ENCODE data around the gene NAPA. TPM values are rescaled to one million over a fixed set of nuclear protein-coding genes. Genes with fewer than 3 reads are reported as not detected.

NAPA gene
- total RNA-seq, 4 donors from 2014 or later, result 73.5 to 179 (median 90.9) TPM

DNA sequence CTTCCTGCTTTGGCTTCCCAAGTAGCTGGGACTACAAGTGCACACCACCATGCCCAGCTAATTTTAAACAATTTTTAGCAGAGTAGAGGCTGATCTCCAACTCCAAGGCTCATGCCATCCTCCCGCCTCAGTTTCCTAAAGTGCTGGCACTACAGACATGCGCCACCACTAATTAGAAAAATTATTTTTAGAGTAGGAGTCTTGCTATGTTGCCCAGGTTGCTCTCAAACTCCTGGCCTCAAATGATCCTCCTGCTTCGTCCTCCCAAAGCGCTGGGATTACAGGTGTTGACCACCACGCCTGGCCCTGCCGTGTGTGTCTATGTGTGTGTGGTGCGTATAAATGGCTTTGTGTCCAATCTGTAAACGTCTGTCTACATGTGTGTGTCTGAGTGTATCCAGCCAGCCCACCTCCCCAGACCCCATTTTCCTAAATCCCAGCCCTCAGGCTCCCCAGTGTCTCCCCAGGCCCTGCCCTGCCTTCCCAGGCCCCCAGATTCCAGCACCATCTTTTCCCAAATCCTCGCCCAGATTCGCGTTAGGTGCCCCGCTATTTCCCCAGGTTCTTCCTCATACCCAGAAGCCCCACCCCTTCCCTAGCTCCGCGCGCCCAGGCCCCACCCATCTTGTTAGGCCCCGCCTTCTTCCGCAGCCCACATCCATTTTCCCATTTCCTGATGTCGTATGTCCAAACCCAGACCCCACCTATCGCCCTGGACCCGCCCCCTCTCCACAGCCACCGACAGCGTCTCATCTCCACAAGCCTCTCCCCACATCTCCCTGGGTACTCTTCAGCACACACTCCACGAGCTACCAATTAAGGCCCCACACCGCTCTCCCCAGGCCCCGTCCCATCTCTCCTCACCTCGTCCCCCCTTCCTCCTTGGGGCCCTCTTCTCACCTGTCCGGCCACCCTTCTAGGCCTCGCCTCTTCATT lies 68.1 kb downstream of the NAPA start:
- TF ChIP-seq, protein P1, sequence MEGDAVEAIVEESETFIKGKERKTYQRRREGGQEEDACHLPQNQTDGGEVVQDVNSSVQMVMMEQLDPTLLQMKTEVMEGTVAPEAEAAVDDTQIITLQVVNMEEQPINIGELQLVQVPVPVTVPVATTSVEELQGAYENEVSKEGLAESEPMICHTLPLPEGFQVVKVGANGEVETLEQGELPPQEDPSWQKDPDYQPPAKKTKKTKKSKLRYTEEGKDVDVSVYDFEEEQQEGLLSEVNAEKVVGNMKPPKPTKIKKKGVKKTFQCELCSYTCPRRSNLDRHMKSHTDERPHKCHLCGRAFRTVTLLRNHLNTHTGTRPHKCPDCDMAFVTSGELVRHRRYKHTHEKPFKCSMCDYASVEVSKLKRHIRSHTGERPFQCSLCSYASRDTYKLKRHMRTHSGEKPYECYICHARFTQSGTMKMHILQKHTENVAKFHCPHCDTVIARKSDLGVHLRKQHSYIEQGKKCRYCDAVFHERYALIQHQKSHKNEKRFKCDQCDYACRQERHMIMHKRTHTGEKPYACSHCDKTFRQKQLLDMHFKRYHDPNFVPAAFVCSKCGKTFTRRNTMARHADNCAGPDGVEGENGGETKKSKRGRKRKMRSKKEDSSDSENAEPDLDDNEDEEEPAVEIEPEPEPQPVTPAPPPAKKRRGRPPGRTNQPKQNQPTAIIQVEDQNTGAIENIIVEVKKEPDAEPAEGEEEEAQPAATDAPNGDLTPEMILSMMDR (IDR thresholded peaks at IDR 0.05; ENCODE audit: low read depth), result no peak

DNA sequence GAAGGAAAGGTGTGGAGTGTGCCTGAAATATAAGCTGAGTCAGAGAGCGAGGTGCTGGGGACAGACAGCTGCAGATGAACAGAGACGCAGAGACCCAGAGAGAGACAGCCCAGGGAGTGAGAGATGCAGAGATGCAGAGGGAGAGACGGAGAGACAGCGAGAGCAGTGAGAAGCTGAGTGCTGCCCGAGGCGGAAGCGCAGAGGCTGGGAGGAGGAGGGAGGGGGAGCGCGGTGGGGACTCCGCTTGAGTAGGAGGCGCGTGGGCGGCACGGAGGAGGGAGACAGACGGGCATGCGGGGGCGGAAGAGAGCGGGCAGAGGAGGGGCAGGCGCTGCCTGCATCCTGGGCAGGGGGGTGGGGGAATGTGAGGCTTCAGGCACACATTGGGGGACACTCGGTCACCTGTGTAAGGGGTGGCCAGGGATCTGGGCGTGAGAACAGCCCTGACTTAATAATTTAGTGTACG lies 68.9 kb downstream of the NAPA start:
- TF ChIP-seq, protein P1 (IDR thresholded peaks at IDR 0.05; ENCODE audit: low read depth), result no peak

DNA sequence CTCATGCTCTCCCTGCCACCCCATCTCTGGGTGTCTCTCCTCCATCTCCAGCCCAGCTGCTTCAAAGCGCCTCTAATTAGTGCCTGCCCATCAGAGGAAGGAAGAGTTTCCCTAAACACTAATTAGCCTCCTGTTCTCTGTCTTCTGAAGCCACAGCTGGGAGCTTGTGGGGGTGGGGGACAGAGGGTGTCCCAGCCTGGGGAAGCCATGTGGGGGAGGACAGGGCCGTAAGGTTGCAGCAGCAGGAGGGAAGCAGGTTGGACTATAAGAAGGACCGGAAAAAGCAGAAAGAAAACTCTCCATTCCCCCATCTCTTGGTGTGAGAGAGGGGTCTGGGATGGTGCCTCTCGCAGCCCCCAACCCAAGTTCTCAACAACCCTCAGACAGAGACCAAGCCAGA lies 69.3 kb downstream of the NAPA start:
- TF ChIP-seq, protein P1 (IDR thresholded peaks at IDR 0.05; ENCODE audit: low read depth), result no peak

DNA sequence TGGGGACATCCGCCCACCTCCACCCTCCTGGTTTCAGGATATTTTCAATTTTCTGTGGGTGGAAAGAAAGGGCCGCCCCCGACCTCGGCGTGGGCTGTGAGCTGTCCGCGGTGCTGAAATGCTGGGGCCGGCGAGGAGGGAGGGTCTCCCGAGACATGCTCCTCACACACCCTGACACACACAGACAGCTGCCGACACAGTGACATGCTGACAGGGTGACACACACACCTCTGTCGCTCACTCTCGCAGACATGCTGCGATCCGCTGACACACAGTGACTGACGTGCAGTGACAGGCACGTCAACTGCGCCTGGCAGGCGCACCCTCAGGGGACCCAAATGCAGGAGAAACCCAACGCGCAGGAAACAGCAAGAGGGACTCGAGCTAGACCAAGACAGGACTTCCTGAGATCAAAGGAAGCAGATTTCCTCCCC lies 70.5 kb downstream of the NAPA start:
- TF ChIP-seq, protein P1 (IDR thresholded peaks at IDR 0.05; ENCODE audit: low read depth), result no peak

DNA sequence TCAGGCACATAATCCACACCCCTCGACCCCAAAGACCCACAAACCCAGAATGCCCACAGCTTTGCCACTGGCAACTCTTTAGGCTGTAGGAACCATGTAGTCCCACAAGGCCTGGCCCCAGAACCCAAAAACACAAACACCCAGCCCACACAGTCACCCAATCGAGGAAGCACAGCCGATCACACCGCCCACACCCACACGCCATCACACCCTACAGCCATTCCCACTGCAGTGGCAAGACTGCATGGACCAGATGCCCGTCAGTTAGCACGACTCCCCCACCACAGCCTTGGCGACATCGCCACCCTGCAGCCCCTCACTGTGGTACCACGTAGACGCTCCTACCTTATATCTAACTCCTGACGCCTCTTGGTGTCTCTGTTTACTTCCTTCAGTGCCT lies 71.5 kb downstream of the NAPA start:
- TF ChIP-seq, protein P1 (IDR thresholded peaks at IDR 0.05; ENCODE audit: low read depth), result no peak

DNA sequence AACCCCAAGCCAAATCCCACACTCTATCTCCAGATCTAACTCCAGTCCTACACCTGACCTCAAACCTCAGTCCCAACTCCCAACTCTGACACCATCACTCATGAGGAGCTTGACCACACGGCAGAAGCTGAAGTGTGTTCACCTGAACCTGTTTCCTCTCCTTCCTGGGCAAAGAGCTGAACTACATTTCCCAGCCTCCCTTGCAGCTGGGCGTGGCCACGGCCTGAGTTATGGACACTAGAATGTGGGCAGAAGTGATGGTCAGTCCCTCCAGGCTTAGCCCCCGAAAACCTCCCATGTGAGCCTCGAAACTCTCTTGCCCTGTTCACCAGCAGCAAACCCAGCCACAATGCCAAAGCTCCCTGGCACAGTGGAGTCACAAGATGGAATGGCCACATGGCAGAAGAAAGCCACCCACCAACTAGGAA lies 76.1 kb downstream of the NAPA start:
- TF ChIP-seq, protein P1 (IDR thresholded peaks at IDR 0.05; ENCODE audit: low read depth), result no peak

Other genes starting within 250 kb of the NAPA start
- gene INAFM1, start 240.2 kb downstream of the NAPA start, total RNA-seq, result 1 to 10 TPM; 1.6 to 8.4 (median 5.8) TPM
- gene C5AR1, start 205.2 kb downstream of the NAPA start, total RNA-seq, result 10 to 100 TPM in 3 of 4 donors, 1 to 10 TPM in 1; 8.5 to 90.8 (median 22.0) TPM
- gene C5AR2, start 182.9 kb downstream of the NAPA start, total RNA-seq, result 10 to 100 TPM in 2 of 4 donors, 1 to 10 TPM in 2; 1.3 to 27.9 (median 8.4) TPM
- gene DHX34, start 165.7 kb downstream of the NAPA start, total RNA-seq, result 1 to 10 TPM; 7.3 to 8.2 (median 8.1) TPM
- gene MEIS3, start 95.5 kb downstream of the NAPA start, total RNA-seq, result 10 to 100 TPM in 1 of 4 donors, 1 to 10 TPM in 3; 3.8 to 10.5 (median 6.0) TPM
- 1 to 10 TPM in 1 of 4 donors, under 1 TPM in 2, not detected in 1; 0.17 to 4.3 (median 0.22) TPM for gene SLC8A2, start 43.2 kb downstream of the NAPA start, total RNA-seq
- 1 to 10 TPM; 3.9 to 7.2 (median 4.1) TPM for gene KPTN, start 30.8 kb downstream of the NAPA start, total RNA-seq
- 1 to 10 TPM in 1 of 4 donors, under 1 TPM in 1, not detected in 2; 0.44 to 2.3 TPM for gene ZNF541, start 58.1 kb upstream of the NAPA start, total RNA-seq
- gene BICRA, start 94.1 kb upstream of the NAPA start, total RNA-seq, result 10 to 100 TPM in 2 of 4 donors, 1 to 10 TPM in 2; 5.1 to 13.2 (median 8.8) TPM
- gene EHD2, start 198.4 kb upstream of the NAPA start, total RNA-seq, result 100 to 1,000 TPM in 3 of 4 donors, 10 to 100 TPM in 1; 77.5 to 340 (median 130) TPM
- 100 to 1,000 TPM; 154 to 426 (median 281) TPM for gene NOP53, start 230.5 kb upstream of the NAPA start, total RNA-seq

All from subcutaneous adipose tissue (tissue), 4 donors.